Dermis microvascular lymphatic vessel endothelial cell (primary cell): ENCODE measurements around the gene NHLRC3. TPM values are rescaled to one million over a fixed set of nuclear protein-coding genes. Genes with fewer than 3 reads are reported as not detected.
"Not testable (repeated sequence)": the region's sequence is repeated elsewhere in the genome, so short reads cannot be mapped to it uniquely, and the experiment has no call there.

ENCODE experiments used
- DNase-seq, 2 donors: peaks; one replicate each; pipeline versions ENCODE4 v3.0.0 to v3.0.0-alpha.2; 2010; ENCODE audit warnings: low read depth in 2 of 2
- total RNA-seq: library from RNA; depleted of rRNA; stranded (reverse); fragments of >200 nt; gene quantifications from 2 replicates; pipeline ENCODE4 v1.2.1, GENCODE V29; 2014

Gene NHLRC3
- 7.2 and 9.9 TPM in 2 replicates for total RNA-seq

- peak; percentile 80 to 89 for DNase-seq
Observed at GRCh38 chr13:39037880-39038568, at the start of gene NHLRC3, which contains the start of gene PROSER1. Gene NHLRC3, plus strand, starts transcription at chr13:39038456. Its CDS starts 184 bp downstream, at chr13:39038640. Gene PROSER1, minus strand, starts transcription at chr13:39038089. Its CDS starts 847 bp downstream, at chr13:39037242.

DNA sequence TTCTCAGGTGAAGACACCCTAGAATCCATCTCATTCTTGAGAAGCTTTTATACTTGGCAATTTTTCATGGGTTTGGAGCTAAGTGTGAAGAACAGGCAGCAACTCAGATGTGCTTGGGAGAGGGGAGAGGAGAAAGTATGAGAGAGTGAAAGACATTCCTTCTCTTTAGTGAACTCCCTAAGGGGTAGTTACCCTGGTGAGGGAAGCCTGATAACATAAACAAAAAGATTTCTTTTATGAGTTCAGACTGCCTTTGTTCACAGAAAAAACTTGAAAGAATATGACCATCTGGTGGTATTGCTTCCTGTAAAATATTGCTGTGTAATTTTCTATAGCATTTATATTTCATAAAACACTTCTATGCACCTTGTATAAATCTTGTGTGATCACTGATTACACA is 47.6 kb upstream of the NHLRC3 start, which contains the start of gene STOML3:
Gene STOML3, minus strand, starts transcription at position 139 of the 400 bp plus-strand sequence. Its CDS starts 110 bp downstream, at position 29.
- DNase-seq: peak in 1 of 2 donors; percentile 31

DNA sequence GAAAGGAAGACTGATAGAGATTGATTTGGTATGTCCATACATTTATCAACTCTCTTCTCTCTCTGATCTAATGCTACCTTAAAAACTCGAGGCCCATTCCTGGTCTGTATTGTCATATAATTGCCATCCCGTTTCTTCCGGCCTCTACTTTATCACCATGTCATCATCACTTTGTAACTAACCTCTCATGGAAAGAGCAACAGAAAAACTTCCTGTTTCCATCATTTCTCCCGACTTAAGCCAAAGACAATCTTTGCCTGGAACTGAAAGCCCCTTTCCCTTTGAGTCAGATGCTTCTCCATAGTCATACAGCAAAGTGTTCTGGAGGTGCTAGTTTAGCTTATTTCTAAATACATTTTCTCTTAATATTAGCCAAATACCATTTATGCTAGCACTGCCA is 44.9 kb upstream of the NHLRC3 start:
- DNase-seq: peak; percentile 23 to 73

- DNase-seq: no peak
Observed at GRCh38 chr13:38998739-38999138, 39.5 kb upstream of the NHLRC3 start.

GRCh38 chr13:39006371-39007111 is 31.7 kb upstream of the NHLRC3 start:
- DNase-seq: not testable (repeated sequence)

GRCh38 chr13:39012608-39013007 is 25.6 kb upstream of the NHLRC3 start:
- no peak for DNase-seq

- no peak for DNase-seq
Observed at GRCh38 chr13:39013462-39013861, 24.8 kb upstream of the NHLRC3 start.

DNA sequence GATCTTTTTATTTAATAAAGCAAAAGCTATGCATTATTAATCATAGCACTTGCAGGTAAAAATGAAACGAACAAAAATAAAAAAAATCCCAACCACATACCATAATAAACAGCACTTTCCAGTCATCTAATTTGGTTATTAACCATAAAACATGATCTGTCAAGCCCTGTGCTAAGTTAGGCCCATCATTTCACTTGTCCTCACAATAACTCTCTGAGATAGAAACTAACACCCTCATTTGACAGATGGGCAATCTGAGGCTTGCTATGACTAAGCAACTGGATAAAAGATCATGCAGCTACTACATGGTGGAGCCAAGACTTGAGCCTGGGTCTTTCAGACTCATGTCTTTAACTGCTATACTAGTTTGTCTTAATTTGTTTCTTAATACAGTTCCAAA is 22.2 kb upstream of the NHLRC3 start:
- DNase-seq: no peak

DNA sequence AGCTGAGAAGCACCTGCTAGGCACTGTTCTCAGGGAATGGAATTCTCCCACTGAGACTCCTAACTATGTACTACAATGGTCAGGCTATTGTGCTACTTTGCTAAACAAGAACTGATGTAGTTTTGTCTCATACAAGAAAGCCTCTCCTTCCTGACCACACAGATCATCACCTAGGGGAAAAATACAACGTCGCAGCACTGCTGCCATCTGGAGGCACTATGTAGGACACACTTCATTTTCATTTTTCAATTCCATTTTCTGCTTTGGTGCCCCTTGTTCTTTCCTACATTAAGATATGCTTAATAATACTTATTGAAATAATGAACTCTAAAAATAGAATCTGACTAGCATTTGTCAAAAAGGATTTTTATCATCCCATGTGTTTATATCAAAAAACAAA is 21.5 kb upstream of the NHLRC3 start:
- peak; percentile 45 to 52 for DNase-seq

GRCh38 chr13:39020853-39021462 is 17.3 kb upstream of the NHLRC3 start:
- DNase-seq: no peak

DNA sequence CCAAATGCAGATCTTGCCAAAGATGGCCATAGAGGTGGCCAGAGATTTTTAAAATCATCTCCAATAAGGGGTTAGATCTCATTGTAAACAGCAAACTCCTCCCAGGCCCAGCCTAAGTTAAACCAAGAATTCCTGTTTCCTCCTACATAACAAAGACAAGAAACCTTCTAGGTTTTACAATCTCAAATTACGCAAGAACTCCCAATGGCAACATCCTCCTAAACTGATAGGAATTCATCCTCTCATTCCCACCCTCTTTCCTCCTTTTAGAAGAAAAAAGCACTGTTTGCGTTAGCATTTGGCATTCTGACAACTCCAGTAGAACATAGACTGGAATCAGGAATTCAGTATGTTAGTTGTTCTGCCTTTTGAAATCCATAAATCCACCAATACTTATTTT is 14.9 kb upstream of the NHLRC3 start:
- DNase-seq: no peak

GRCh38 chr13:39023761-39024160 is 14.5 kb upstream of the NHLRC3 start:
- no peak for DNase-seq

DNA sequence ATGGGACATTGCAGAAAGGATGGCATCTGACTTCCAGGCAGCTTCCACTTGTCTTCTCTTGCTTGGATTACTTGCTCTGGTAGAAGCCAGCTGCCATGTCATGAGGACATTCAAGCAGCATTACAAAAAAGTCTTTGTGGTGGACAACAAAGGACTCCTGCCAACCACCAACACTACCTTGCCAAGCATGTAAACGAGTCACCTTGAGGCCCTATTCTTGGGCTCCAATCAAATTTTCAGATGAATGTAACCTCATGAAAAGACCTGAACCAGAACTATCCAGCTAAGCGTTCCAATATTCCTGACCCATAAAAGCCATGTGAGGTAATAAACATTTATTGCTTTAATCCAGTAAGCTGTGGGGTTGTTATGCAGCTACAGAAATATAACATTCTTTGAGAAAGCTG is 12.8 kb upstream of the NHLRC3 start:
- no peak for DNase-seq

DNA sequence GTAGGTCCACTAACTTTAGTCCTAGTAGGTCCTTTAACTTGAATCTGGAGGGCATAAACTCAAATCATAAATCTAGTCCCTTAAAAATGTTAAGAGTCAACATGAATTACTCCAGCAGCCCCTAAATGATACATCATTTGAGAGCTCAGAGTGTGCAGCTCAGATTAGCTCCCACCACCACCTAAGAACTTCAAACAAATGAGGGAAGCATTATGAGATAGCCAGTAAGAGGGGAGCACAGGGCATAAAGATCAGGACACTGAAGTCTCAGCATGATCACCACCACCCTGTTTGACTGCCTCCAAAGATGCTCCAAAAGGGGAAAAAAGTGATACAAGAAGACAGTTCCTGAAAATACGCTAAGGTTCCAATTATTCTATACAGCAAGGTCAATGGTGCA is 6.1 kb upstream of the NHLRC3 start:
- no peak for DNase-seq

- DNase-seq: no peak
Observed at GRCh38 chr13:39034085-39034484, 4.2 kb upstream of the NHLRC3 start.

DNA sequence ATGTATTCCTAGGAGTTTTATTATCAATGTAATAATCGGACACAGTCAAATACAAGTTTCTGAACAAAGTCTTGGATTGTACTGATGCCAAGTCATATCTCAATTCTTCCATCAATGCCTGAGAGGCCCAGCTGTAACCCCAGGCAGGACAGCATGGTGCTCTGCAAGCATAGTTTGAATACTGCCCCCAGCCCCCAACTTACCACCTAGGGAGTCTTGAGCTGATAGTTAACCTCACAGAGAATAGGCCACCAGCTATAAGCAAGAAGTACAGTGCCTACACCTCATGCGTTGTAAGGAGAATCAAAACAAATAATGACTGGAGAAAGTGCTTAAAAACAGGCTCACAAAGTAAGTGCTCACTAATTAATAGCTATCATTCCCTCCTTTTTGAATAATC is 3.1 kb upstream of the NHLRC3 start:
- no peak for DNase-seq

DNA sequence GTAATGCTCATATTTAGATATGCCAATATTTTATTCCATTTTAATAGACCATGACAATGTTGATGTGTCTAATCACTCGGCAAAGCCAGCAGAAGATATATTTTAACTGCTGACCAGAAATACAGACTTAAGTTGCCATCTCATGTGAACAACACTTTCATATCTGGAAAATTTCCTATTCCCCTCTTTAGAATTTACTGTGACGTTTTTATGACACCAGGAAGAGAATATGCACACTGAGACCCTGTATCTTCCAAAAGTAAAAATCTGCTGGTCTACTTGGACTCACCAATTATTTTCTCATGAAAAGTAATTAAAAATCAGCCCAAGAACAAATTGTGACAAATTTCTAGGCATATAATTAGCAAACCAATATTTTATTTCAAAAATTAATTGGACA is 2.5 kb upstream of the NHLRC3 start:
- DNase-seq: no peak

DNA sequence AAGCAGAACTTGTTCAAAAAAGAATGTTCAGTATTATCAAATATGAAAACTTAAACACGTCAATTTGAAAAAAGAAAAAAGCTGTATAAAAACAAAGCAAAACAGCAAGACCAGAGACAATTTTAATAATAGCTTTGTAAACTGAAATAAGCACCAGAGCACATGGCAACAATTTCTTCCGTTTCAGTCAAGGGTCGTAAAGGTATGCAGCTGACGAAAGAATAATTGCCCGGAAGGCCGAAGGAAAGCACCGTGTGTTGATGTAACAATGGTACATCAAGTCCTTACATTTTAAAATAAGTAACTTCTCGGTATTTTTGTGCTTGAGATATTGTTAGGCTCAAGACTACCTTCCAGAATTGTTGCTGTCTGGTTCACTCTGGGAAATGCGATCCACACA is 2.0 kb upstream of the NHLRC3 start:
- peak; percentile 17 to 55 for DNase-seq

GRCh38 chr13:39037410-39037879 is 811 bp upstream of the NHLRC3 start:
- peak in 1 of 2 donors; percentile 10 for DNase-seq

- no peak for DNase-seq
Observed at GRCh38 chr13:39038569-39039030, 344 bp downstream of the NHLRC3 start.

DNA sequence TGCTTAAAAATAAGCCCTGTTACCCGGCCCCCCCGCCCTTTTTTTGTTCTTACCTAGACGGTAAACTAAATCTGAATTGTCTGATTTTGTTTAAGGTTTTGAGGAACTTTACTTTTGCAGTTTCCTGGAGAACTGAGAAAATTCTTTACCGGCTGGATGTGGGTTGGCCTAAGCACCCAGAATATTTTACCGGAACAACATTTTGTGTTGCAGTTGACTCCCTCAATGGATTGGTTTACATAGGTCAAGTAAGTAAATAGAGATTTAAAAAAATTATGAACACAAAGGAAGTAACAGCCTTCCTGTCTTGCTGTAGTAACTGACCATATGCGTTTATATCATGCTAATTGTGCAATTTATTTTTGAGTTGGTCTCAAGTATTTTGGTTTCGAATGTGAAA is 785 bp downstream of the NHLRC3 start:
- DNase-seq: no peak

DNA sequence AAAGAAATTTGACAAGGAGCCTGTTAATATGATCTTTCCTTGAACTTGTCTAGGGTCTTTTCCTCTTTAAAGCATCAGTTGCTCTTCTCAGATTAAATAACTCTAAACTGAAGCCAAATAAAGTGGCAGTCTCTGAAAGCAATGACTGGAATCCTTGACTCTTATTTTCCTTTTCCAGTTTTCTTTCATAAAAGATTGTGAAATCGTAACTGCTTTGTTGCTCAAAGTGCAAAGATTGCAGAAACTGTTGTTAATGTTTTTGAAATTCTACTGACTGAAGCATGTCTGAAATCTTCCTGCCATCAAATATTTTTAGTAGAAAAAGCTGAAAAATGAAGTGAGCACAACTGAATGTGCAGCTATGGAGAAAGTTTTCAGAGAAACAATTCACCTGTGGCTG is 1.9 kb downstream of the NHLRC3 start:
- no peak for DNase-seq
